Keratinocyte (primary cell): ENCODE data around the gene MS4A6E. TPM values are rescaled to one million over a fixed set of nuclear protein-coding genes. Genes with fewer than 3 reads are reported as not detected.

Source experiments
- DNase-seq: peaks from one replicate; pipeline ENCODE4 v3.0.0-alpha.2; 2011; ENCODE audit warnings: low read depth, missing footprints, low spot score
- FAIRE-seq: peaks from 2 replicates; lab custom pipeline; 2011; peaks lifted over from hg19 to GRCh38; lab: Jason Lieb, UNC
- H2AFZ ChIP-seq: 2 replicates; pipeline ENCODE4 v1.6.0; 2012; ENCODE audit warnings: low read length, control low read depth, inconsistent platforms; ENCODE audit not compliant: control insufficient read depth
- H3K27ac ChIP-seq: 2 replicates; pipeline ENCODE4 v1.5.1; 2011; ENCODE audit warnings: low read length; ENCODE audit not compliant: control insufficient read depth, insufficient read depth
- H3K27me3 ChIP-seq: 3 replicates; pipeline ENCODE4 v1.6.0; 2011; ENCODE audit warnings: low read length; ENCODE audit not compliant: control insufficient read depth, insufficient read depth; ENCODE audit errors: extremely low read depth
- H3K36me3 ChIP-seq, 2 experiments: 2 replicates in 1 of 2; 3 replicates in 1 of 2; pipeline ENCODE4 v1.5.1; 2011; ENCODE audit warnings: low read length in 2 of 2, mild to moderate bottlenecking in 1 of 2; ENCODE audit not compliant: control insufficient read depth in 2 of 2, insufficient read depth in 2 of 2; ENCODE audit errors: extremely low read depth in 1 of 2
- H3K4me1 ChIP-seq: 3 replicates; pipeline ENCODE4 v1.5.1; 2011; ENCODE audit warnings: low read length; ENCODE audit not compliant: control insufficient read depth, insufficient read depth; ENCODE audit errors: extremely low read depth
- H3K4me2 ChIP-seq: 3 replicates; pipeline ENCODE4 v1.6.0; 2011; ENCODE audit warnings: low read depth, low read length; ENCODE audit not compliant: control insufficient read depth, insufficient read depth; ENCODE audit errors: extremely low read depth
- H3K4me3 ChIP-seq, 3 experiments: fragments of 200-600 bp in 1 of 3; sonication (generic) in 1 of 3; 2 replicates in 2 of 3; 3 replicates in 1 of 3; pipeline ENCODE4 v1.5.1; 2011 to 2016; ENCODE audit warnings: low read length in 3 of 3, mild to moderate bottlenecking in 3 of 3, control low read depth in 2 of 3, inconsistent platforms in 1 of 3, low read depth in 1 of 3, mixed read lengths in 1 of 3, mixed run types in 1 of 3, moderate library complexity in 1 of 3; ENCODE audit not compliant: control insufficient read depth in 2 of 3, insufficient read depth in 2 of 3; ENCODE audit errors: extremely low read depth in 1 of 3
- H3K79me2 ChIP-seq: 2 replicates; pipeline ENCODE4 v1.6.0; 2012; ENCODE audit warnings: low read length; ENCODE audit not compliant: control insufficient read depth, insufficient read depth
- H3K9ac ChIP-seq: 3 replicates; pipeline ENCODE4 v1.6.0; 2011; ENCODE audit warnings: low read length; ENCODE audit not compliant: control insufficient read depth, insufficient read depth; ENCODE audit errors: extremely low read depth
- H3K9me1 ChIP-seq: 3 replicates; pipeline ENCODE4 v1.6.0; 2011; ENCODE audit warnings: low read length; ENCODE audit not compliant: control insufficient read depth, insufficient read depth; ENCODE audit errors: extremely low read depth
- H3K9me3 ChIP-seq: 2 replicates; pipeline ENCODE4 v1.5.1; 2012; ENCODE audit warnings: low read depth, low read length; ENCODE audit not compliant: control insufficient read depth
- H4K20me1 ChIP-seq: 3 replicates; pipeline ENCODE4 v1.6.0; 2011; ENCODE audit warnings: low read length; ENCODE audit not compliant: control insufficient read depth, insufficient read depth; ENCODE audit errors: extremely low read depth
- EZH2 ChIP-seq: IDR thresholded peaks from one replicate; pipeline ENCODE4 v1.6.1; 2012; ENCODE audit warnings: inconsistent platforms, mild to moderate bottlenecking, low read length, moderate library complexity
- dilution Hi-C: fragments of 300-500 bp; cut with MboI; formaldehyde crosslinking; loops from one replicate; pipeline ENCODE4 v1.7.0; 2020; ENCODE audit warnings: low sequenced_read_pairs; ENCODE audit not compliant: extremely low pct_ligation_motif_present
- polyA plus RNA-seq, 5 experiments: library from polyadenylated mRNA; depleted of rRNA in 3 of 5; stranded (reverse) in 3 of 5; stranded (forward) in 1 of 5; unstranded in 1 of 5; fragments of >200 nt; gene quantifications; 1 replicate in 1 of 5; 2 replicates in 3 of 5; 3 replicates in 1 of 5; pipeline versions ENCODE4 v1.2.1 to v1.2.3, GENCODE V29; 2011 to 2012; ENCODE audit warnings: missing spikeins in 2 of 5, low read depth in 1 of 5, low replicate concordance in 1 of 5
- TF ChIP-seq, protein P1 (sequence below), 3 experiments: IDR thresholded peaks in 1 of 3; conservative IDR thresholded peaks in 1 of 3; optimal IDR thresholded peaks in 1 of 3; 2 replicates in 2 of 3; 3 replicates in 1 of 3; pipeline versions ENCODE3 to v1.5.1; 2011; ENCODE audit warnings: low read length in 3 of 3, mild to moderate bottlenecking in 3 of 3, moderate library complexity in 2 of 3, control low read depth in 1 of 3, inconsistent platforms in 1 of 3; ENCODE audit not compliant: insufficient read depth in 2 of 3; ENCODE audit errors: extremely low read depth in 1 of 3

The MS4A6E gene
- polyA plus RNA-seq, 1 donor (not counting 4 experiments of a cell fraction or from before 2014, with no cell fraction given): not detected

DNA sequence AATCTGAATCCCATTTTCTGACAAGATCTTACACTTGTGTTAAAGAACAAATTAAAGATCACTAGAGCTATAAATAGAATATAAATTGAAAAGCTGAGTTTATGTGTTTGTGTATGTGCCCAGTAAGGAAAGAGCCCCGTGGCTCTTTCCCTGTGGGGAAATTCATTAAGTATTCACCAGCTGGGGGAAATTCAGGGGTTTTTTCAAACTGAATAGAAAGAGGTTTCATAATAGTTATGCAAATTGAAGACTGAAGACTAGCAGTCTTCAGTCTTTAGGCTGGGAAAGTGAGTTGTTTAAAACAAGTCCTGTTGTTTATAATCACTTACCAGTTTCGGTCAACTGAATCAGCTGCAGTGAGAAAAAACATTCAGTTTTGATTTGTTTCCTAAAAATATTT, 40.0 kb downstream of the MS4A6E start:
- no peak for TF ChIP-seq EZH2
- TF ChIP-seq, protein P1, sequence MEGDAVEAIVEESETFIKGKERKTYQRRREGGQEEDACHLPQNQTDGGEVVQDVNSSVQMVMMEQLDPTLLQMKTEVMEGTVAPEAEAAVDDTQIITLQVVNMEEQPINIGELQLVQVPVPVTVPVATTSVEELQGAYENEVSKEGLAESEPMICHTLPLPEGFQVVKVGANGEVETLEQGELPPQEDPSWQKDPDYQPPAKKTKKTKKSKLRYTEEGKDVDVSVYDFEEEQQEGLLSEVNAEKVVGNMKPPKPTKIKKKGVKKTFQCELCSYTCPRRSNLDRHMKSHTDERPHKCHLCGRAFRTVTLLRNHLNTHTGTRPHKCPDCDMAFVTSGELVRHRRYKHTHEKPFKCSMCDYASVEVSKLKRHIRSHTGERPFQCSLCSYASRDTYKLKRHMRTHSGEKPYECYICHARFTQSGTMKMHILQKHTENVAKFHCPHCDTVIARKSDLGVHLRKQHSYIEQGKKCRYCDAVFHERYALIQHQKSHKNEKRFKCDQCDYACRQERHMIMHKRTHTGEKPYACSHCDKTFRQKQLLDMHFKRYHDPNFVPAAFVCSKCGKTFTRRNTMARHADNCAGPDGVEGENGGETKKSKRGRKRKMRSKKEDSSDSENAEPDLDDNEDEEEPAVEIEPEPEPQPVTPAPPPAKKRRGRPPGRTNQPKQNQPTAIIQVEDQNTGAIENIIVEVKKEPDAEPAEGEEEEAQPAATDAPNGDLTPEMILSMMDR (optimal IDR thresholded peaks at IDR 0.05 in 1 of 3, IDR thresholded peaks at IDR 0.05 in 1 of 3, conservative IDR thresholded peaks at IDR 0.05 in 1 of 3; ENCODE audit: extremely low read depth in 1 of 3, insufficient read depth in 2 of 3, low read length in 3 of 3): no peak
- Histone ChIP-seq H3K9me1 (no peaks in the 10 kb centered on the region), H3K4me2 (no peak overlapping the region), H3K4me1 (no peaks in the 10 kb centered on the region), H3K79me2 (no peaks in the 10 kb centered on the region), H3K27ac (no peak overlapping the region), H3K36me3 (no peaks in the 10 kb centered on the region), H2AFZ (no peak overlapping the region), H3K9me3 (no peaks in the 10 kb centered on the region), H4K20me1 (no peaks in the 10 kb centered on the region), H3K4me3 (no peak overlapping the region), H3K27me3 (no peaks in the 10 kb centered on the region), H3K9ac (no peak overlapping the region)
- dilution Hi-C loops: no loop called here
- no peak for FAIRE-seq
- DNase-seq: no peak

DNA sequence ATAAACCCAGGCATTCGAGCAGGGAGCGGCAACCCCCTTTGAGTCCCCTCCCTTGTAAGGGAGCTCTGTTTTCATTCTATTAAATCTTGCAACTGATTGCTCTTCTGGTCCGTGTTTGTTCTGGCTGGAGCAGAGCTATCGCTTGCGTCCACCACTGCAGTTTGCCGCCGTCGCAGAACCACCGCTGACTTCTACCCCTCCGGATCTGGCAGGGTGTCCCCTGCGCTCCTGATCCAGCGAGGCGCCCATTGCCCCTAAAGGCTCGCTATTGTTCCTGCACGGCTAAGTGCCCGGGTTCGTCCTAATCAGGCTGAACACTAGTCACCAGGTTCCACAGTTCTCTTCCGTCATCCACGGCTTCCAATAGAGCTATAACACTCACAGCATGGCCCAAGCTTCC, 40.8 kb downstream of the MS4A6E start:
- no peaks in the 10 kb centered on the region for H3K9me1 ChIP-seq
- H3K27me3 ChIP-seq: no peaks in the 10 kb centered on the region
- H3K27ac ChIP-seq: no peak overlapping the region
- no peak overlapping the region for H3K4me3 ChIP-seq
- H4K20me1 ChIP-seq: no peaks in the 10 kb centered on the region
- H3K4me1 ChIP-seq: no peaks in the 10 kb centered on the region
- DNase-seq (no peak), FAIRE-seq (no peak)
- H3K9ac ChIP-seq: no peak overlapping the region
- no peaks in the 10 kb centered on the region for H3K9me3 ChIP-seq
- H3K36me3 ChIP-seq: no peaks in the 10 kb centered on the region
- no peaks in the 10 kb centered on the region for H3K79me2 ChIP-seq
- H3K4me2 ChIP-seq: no peak overlapping the region
- H2AFZ ChIP-seq: no peak overlapping the region
- dilution Hi-C loops: no loop called here
- no peak for TF ChIP-seq EZH2
- TF ChIP-seq, protein P1 (optimal IDR thresholded peaks at IDR 0.05 in 1 of 3, IDR thresholded peaks at IDR 0.05 in 1 of 3, conservative IDR thresholded peaks at IDR 0.05 in 1 of 3; ENCODE audit: extremely low read depth in 1 of 3, insufficient read depth in 2 of 3, low read length in 3 of 3): no peak
